HCT116 (cell line): ENCODE results near the gene AJUBA. TPM values are rescaled to one million over a fixed set of nuclear protein-coding genes. Genes with fewer than 3 reads are reported as not detected.
A peak's percentile ranks its signal among the peaks of the same experiment; 100 is the strongest.

Experiments used
- ATAC-seq: fragments of 200-7000 bp; cut with Tn5 transposase; 2 replicates; pipeline ENCODE4 v1.9.1; 2020; ENCODE audit warnings: mild to moderate bottlenecking, moderate library complexity
- BruUV-seq: library from RNA; stranded (reverse); fragments of 400-500 nt; replicated peaks from 2 replicates; lab custom pipeline; 2021; lab: Mats Ljungman, UMichigan
- CTCF ChIA-PET: fragments of 300-600 bp; sonication (Branson Sonifier 250); formaldehyde crosslinking; loops from one replicate; lab custom pipeline; 2021; ENCODE audit warnings: antibody characterized with exemption; lab: Charles Lee
- POLR2A ChIA-PET: fragments of 300-600, 350-600 bp; sonication (Branson Sonifier 250); formaldehyde crosslinking; loops from one replicate; lab custom pipeline; 2021; ENCODE audit warnings: antibody characterized with exemption; lab: Charles Lee
- RAD21 ChIA-PET, 2 experiments: fragments of 300-600 bp; sonication (Branson Sonifier 250); formaldehyde crosslinking; loops; one replicate each; lab custom pipeline; 2023; ENCODE audit warnings: low total read pairs in 2 of 2; ENCODE audit not compliant: uncharacterized antibody in 2 of 2, unreplicated experiment in 2 of 2, low non-redundant PET in 1 of 2; lab: Charles Lee
- DNase-seq: peaks from one replicate; pipeline ENCODE4 v3.0.0-alpha.2; 2010; ENCODE audit warnings: low read depth, low spot score
- H2AFZ ChIP-seq: fragments of 200-600 bp; shearing (Covaris generic), sonication (generic); 2 replicates; pipeline ENCODE4 v1.6.1; 2017; ENCODE audit warnings: low read depth, mixed run types, mixed read lengths, antibody characterized with exemption, low read length; ENCODE audit not compliant: poor library complexity, severe bottlenecking
- H3K27ac ChIP-seq: 2 replicates; pipeline ENCODE4 v1.5.1; 2012; ENCODE audit warnings: low read depth, low read length
- H3K27me3 ChIP-seq: fragments of 200-600 bp; sonication (generic); 2 replicates; pipeline ENCODE4 v1.6.1; 2016; ENCODE audit warnings: mixed run types, low read length, mixed read lengths; ENCODE audit not compliant: insufficient read depth
- H3K36me3 ChIP-seq, 2 experiments: fragments of 200-500 bp in 1 of 2; fragments of 200-600 bp in 1 of 2; sonication (Bioruptor generic) in 1 of 2; sonication (generic) in 1 of 2; 2 replicates each; pipeline versions ENCODE4 v1.5.1 to v1.6.1; 2014 to 2016; ENCODE audit warnings: low read length in 2 of 2, inconsistent platforms in 1 of 2, mixed read lengths in 1 of 2, mixed run types in 1 of 2; ENCODE audit not compliant: insufficient read depth in 2 of 2, control insufficient read depth in 1 of 2
- H3K4me1 ChIP-seq, 2 experiments: fragments of 200-600 bp in 1 of 2; sonication (generic) in 1 of 2; 2 replicates each; pipeline versions ENCODE4 v1.5.1 to v1.6.1; 2012 to 2017; ENCODE audit warnings: low read length in 2 of 2, inconsistent platforms in 1 of 2, mild to moderate bottlenecking in 1 of 2, mixed read lengths in 1 of 2, mixed run types in 1 of 2, moderate library complexity in 1 of 2; ENCODE audit not compliant: insufficient read depth in 2 of 2, control insufficient read depth in 1 of 2
- H3K4me2 ChIP-seq: fragments of 200-600 bp; sonication (generic); 2 replicates; pipeline ENCODE4 v1.6.1; 2017; ENCODE audit warnings: mixed run types, low read length, mixed read lengths
- H3K4me3 ChIP-seq, 2 experiments: fragments of 200-600 bp in 1 of 2; sonication (generic) in 1 of 2; replicated peaks in 1 of 2; 2 replicates each; pipeline ENCODE4 v1.5.1; 2011 to 2016; ENCODE audit warnings: low read length in 2 of 2, control low read depth in 1 of 2, low read depth in 1 of 2, mild to moderate bottlenecking in 1 of 2, mixed read lengths in 1 of 2, mixed run types in 1 of 2
- H3K79me2 ChIP-seq: fragments of 200-600 bp; sonication (generic); 2 replicates; pipeline ENCODE4 v1.6.1; 2017; ENCODE audit warnings: mild to moderate bottlenecking, mixed run types, low read length, moderate library complexity, mixed read lengths; ENCODE audit not compliant: insufficient read depth
- H3K9ac ChIP-seq: fragments of 200-600 bp; sonication (generic); 2 replicates; pipeline ENCODE4 v1.6.1; 2016; ENCODE audit warnings: low read length, mixed read lengths
- H3K9me2 ChIP-seq: fragments of 200-600 bp; sonication (generic), shearing (Covaris generic); 2 replicates; pipeline ENCODE4 v1.6.1; 2017; ENCODE audit warnings: mixed run types, mild to moderate bottlenecking, moderate library complexity; ENCODE audit not compliant: insufficient read depth
- H3K9me3 ChIP-seq, 2 experiments: fragments of 200-500 bp in 1 of 2; fragments of 200-600 bp in 1 of 2; sonication (Bioruptor generic) in 1 of 2; sonication (generic) in 1 of 2; 2 replicates each; pipeline ENCODE4 v1.6.1; 2014 to 2017; ENCODE audit warnings: low read length in 2 of 2, mixed read lengths in 2 of 2, inconsistent platforms in 1 of 2, low read depth in 1 of 2, mild to moderate bottlenecking in 1 of 2, mixed run types in 1 of 2, moderate library complexity in 1 of 2; ENCODE audit not compliant: control insufficient read depth in 1 of 2, insufficient read depth in 1 of 2
- H4K20me1 ChIP-seq: fragments of 200-600 bp; sonication (generic), shearing (Covaris generic); 2 replicates; pipeline ENCODE4 v1.6.1; 2017; ENCODE audit warnings: mixed run types, mild to moderate bottlenecking, moderate library complexity; ENCODE audit not compliant: insufficient read depth
- CBX3 ChIP-seq: IDR thresholded peaks from 2 replicates; pipeline ENCODE4 v1.6.1; 2012; ENCODE audit warnings: low read depth
- CEBPB ChIP-seq: IDR thresholded peaks from 2 replicates; pipeline ENCODE4 v1.6.1; 2012; ENCODE audit warnings: low read depth
- ELF1 ChIP-seq: IDR thresholded peaks from 2 replicates; pipeline ENCODE4 v1.6.1; 2012; ENCODE audit warnings: low read depth, borderline replicate concordance
- EZH2 ChIP-seq: fragments of 200-600 bp; sonication (generic); IDR thresholded peaks from 2 replicates; pipeline ENCODE4 v1.6.1; 2017; ENCODE audit warnings: antibody characterized with exemption, mixed run types
- EZH2phosphoT487 ChIP-seq: fragments of 200-600 bp; IDR thresholded peaks from 2 replicates; pipeline ENCODE4 v1.6.1; 2018; ENCODE audit warnings: antibody characterized with exemption, borderline replicate concordance
- JUND ChIP-seq: IDR thresholded peaks from 2 replicates; pipeline ENCODE4 v1.6.1; 2012
- POLR2A ChIP-seq: IDR thresholded peaks from 2 replicates; pipeline ENCODE4 v1.7.0; 2011; ENCODE audit warnings: borderline replicate concordance; ENCODE audit not compliant: insufficient read depth, insufficient read length; ENCODE audit errors: extremely low read depth
- POLR2AphosphoS5 ChIP-seq: IDR thresholded peaks from 2 replicates; pipeline ENCODE4 v1.6.1; 2011; ENCODE audit warnings: mild to moderate bottlenecking, low read depth, low read length, moderate library complexity
- REST ChIP-seq: IDR thresholded peaks from 2 replicates; pipeline ENCODE4 v1.6.1; 2012; ENCODE audit warnings: low read depth
- SIN3A ChIP-seq: IDR thresholded peaks from 2 replicates; pipeline ENCODE4 v1.6.1; 2012; ENCODE audit warnings: low read depth
- SRF ChIP-seq: IDR thresholded peaks from 2 replicates; pipeline ENCODE4 v1.6.1; 2012; ENCODE audit warnings: low read depth
- TCF7L2 ChIP-seq: IDR thresholded peaks from 2 replicates; pipeline ENCODE4 v1.7.0; 2011; ENCODE audit warnings: borderline replicate concordance, inconsistent platforms; ENCODE audit not compliant: insufficient read depth, insufficient read length; ENCODE audit errors: extremely low read depth
- ZBTB33 ChIP-seq: IDR thresholded peaks from 2 replicates; pipeline ENCODE4 v1.6.1; 2011; ENCODE audit warnings: mild to moderate bottlenecking, low read length, moderate library complexity; ENCODE audit not compliant: insufficient replicate concordance; ENCODE audit errors: extremely low read depth
- ZFX ChIP-seq: fragments of 450-650 bp; IDR thresholded peaks from 2 replicates; pipeline ENCODE4 v1.6.1; 2017
- ZNF274 ChIP-seq: fragments of 200-500 bp; sonication (Bioruptor generic); IDR thresholded peaks from 2 replicates; pipeline ENCODE4 v1.6.1; 2014; ENCODE audit warnings: mild to moderate bottlenecking, low read depth, low read length, inconsistent platforms
- intact Hi-C: fragments of 100-400 bp; cut with micrococcal nuclease; formaldehyde crosslinking; loops from 2 replicates; pipeline ENCODE4 v1.10.0; 2022
- total RNA-seq: library from RNA; stranded (reverse); gene quantifications from one replicate; pipeline ENCODE4 v1.2.1, GENCODE V29; 2021; ENCODE audit not compliant: unreplicated experiment
- TF ChIP-seq, protein P1 (sequence below), 3 experiments: fragments of 200-600 bp in 1 of 3; sonication (generic) in 1 of 3; IDR thresholded peaks in 2 of 3; conservative IDR thresholded peaks in 1 of 3; 2 replicates each; pipeline ENCODE4 v1.5.1; 2012 to 2017; ENCODE audit warnings: low read depth in 2 of 3, low read length in 2 of 3, antibody characterized with exemption in 1 of 3, borderline replicate concordance in 1 of 3, control low read depth in 1 of 3, mild to moderate bottlenecking in 1 of 3, mixed read lengths in 1 of 3, mixed run types in 1 of 3, moderate library complexity in 1 of 3; ENCODE audit not compliant: insufficient read depth in 1 of 3
- TF ChIP-seq, protein P2 (sequence below): IDR thresholded peaks from 2 replicates; pipeline ENCODE4 v1.6.1; 2012
- TF ChIP-seq, protein P3 (sequence below): IDR thresholded peaks from 2 replicates; pipeline ENCODE4 v1.6.1; 2012

AJUBA gene
- total RNA-seq, 1 experiment from 2014 or later: 39.7 TPM

- BruUV-seq: TSS peak; percentile 68
- Histone ChIP-seq H3K9me2 (no peaks in the 10 kb centered on the region), H3K79me2 (peaks cover 44% of the 10 kb centered on the region), H3K4me2 (peak overlapping the region; percentile 87), H3K27me3 (no peaks in the 10 kb centered on the region), H4K20me1 (no peaks in the 10 kb centered on the region), H3K27ac (peak overlapping the region; percentile 83), H3K36me3 (peaks cover 25 to 35% of the 10 kb centered on the region in 2 experiments), H3K9me3 (no peaks in the 10 kb centered on the region), H3K9ac (peak overlapping the region; percentile 90), H3K4me3 (peak overlapping the region; percentile 75 to 96), H2AFZ (no peak overlapping the region), H3K4me1 (peaks cover 31 to 61% of the 10 kb centered on the region in 2 experiments)
- POLR2A ChIA-PET: interaction anchor here (1.0 to 3.8 kb wide), 4 partner anchors 10 to 78 kb away, joined by 3 to 29 read pairs (median 6); partner anchors contain the start of gene RBM23
- ATAC-seq: no peak
- RAD21 ChIA-PET: no interaction called here
- no peak for DNase-seq
- TF ChIP-seq CEBPB: no peak
- TF ChIP-seq SRF: no peak
- TF ChIP-seq POLR2AphosphoS5: no peak
- no peak for TF ChIP-seq CBX3
- no peak for TF ChIP-seq JUND
- TF ChIP-seq, protein P1, sequence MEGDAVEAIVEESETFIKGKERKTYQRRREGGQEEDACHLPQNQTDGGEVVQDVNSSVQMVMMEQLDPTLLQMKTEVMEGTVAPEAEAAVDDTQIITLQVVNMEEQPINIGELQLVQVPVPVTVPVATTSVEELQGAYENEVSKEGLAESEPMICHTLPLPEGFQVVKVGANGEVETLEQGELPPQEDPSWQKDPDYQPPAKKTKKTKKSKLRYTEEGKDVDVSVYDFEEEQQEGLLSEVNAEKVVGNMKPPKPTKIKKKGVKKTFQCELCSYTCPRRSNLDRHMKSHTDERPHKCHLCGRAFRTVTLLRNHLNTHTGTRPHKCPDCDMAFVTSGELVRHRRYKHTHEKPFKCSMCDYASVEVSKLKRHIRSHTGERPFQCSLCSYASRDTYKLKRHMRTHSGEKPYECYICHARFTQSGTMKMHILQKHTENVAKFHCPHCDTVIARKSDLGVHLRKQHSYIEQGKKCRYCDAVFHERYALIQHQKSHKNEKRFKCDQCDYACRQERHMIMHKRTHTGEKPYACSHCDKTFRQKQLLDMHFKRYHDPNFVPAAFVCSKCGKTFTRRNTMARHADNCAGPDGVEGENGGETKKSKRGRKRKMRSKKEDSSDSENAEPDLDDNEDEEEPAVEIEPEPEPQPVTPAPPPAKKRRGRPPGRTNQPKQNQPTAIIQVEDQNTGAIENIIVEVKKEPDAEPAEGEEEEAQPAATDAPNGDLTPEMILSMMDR (IDR thresholded peaks at IDR 0.05 in 2 of 3, conservative IDR thresholded peaks at IDR 0.05 in 1 of 3; ENCODE audit: borderline replicate concordance in 1 of 3, insufficient read depth in 1 of 3, low read depth in 2 of 3, low read length in 2 of 3): no peak
- TF ChIP-seq REST: no peak
- TF ChIP-seq POLR2A: no peak
- TF ChIP-seq EZH2phosphoT487: no peak
- no peak for TF ChIP-seq ZFX
- TF ChIP-seq, protein P2, sequence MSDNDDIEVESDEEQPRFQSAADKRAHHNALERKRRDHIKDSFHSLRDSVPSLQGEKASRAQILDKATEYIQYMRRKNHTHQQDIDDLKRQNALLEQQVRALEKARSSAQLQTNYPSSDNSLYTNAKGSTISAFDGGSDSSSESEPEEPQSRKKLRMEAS: no peak
- TF ChIP-seq, protein P3, sequence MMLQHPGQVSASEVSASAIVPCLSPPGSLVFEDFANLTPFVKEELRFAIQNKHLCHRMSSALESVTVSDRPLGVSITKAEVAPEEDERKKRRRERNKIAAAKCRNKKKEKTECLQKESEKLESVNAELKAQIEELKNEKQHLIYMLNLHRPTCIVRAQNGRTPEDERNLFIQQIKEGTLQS: no peak
- TF ChIP-seq ZNF274: no peak
- no peak for TF ChIP-seq ZBTB33
- no peak for TF ChIP-seq TCF7L2
- TF ChIP-seq SIN3A: no peak
- TF ChIP-seq ELF1: no peak
- no peak for TF ChIP-seq EZH2
- CTCF ChIA-PET: interaction anchor here (0.9 to 2.4 kb wide), 11 partner anchors 9 to 166 kb away, joined by 3 to 20 read pairs (median 10); partner anchors contain the start of genes ACIN1, C14orf119, CDH24 and RBM23
- intact Hi-C loops: no loop called here
Measured at GRCh38 chr14:22928237-22929103, 53.9 kb downstream of the AJUBA start.
